ENCODE data around the gene PRXL2A.
A peak's percentile ranks its signal among the peaks of the same experiment; 100 is the strongest.

Gene PRXL2A

GRCh38 chr10:80411267-80411668 lies 2.9 kb downstream of the PRXL2A start:
- H3K27ac ChIP-seq: peak overlapping the region; percentile 90
- TF ChIP-seq CTCF (conservative IDR thresholded peaks at IDR 0.05): no peak

GRCh38 chr10:80411681-80412220 lies 3.4 kb downstream of the PRXL2A start:
- no peak for TF ChIP-seq CTCF (conservative IDR thresholded peaks at IDR 0.05)
- peak overlapping the region; percentile 90; the same call in 1 of the 2 replicates for H3K27ac ChIP-seq

GRCh38 chr10:80412486-80412885 lies 4.1 kb downstream of the PRXL2A start:
- H3K27ac ChIP-seq: peak overlapping the region; percentile 86; the same call in 1 of the 2 replicates
- no peak for TF ChIP-seq CTCF (conservative IDR thresholded peaks at IDR 0.05)

- H3K27ac ChIP-seq: peak overlapping the region; percentile 86
- TF ChIP-seq CTCF (conservative IDR thresholded peaks at IDR 0.05): no peak
Measured at GRCh38 chr10:80413271-80413996, 5.1 kb downstream of the PRXL2A start.

- peak overlapping the region; percentile 86 for H3K27ac ChIP-seq
- TF ChIP-seq CTCF (conservative IDR thresholded peaks at IDR 0.05): no peak
Measured at GRCh38 chr10:80414142-80414895, 6.0 kb downstream of the PRXL2A start.

- peak overlapping the region; percentile 86 for H3K27ac ChIP-seq
- no peak for TF ChIP-seq CTCF (conservative IDR thresholded peaks at IDR 0.05)
Measured at GRCh38 chr10:80415734-80416478, 7.6 kb downstream of the PRXL2A start.

Data from VCaP (cell line).